Transverse colon (tissue), 4 donors: ENCODE data around the gene LRRC36. TPM values are rescaled to one million over a fixed set of nuclear protein-coding genes. Genes with fewer than 3 reads are reported as not detected.

Experiments used
- DNase-seq: peaks from one replicate; pipeline ENCODE4 v3.0.0-alpha.2; 2019
- H3K27ac ChIP-seq, 4 donors: fragments of 200-600 bp; sonication (generic); 2 replicates each; pipeline ENCODE4 v1.5.1; 2016 to 2018; ENCODE audit warnings: inconsistent platforms in 4 of 4
- H3K27me3 ChIP-seq: fragments of 200-600 bp; sonication (generic); 2 replicates; pipeline ENCODE4 v1.5.1; 2017; ENCODE audit warnings: inconsistent platforms
- H3K36me3 ChIP-seq, 4 donors: fragments of 200-600 bp; sonication (generic); 2 replicates each; pipeline ENCODE4 v1.5.1; 2017 to 2019; ENCODE audit warnings: inconsistent platforms in 4 of 4
- H3K4me1 ChIP-seq, 4 donors: fragments of 200-600 bp; sonication (generic); 2 replicates each; pipeline ENCODE4 v1.5.1; 2017 to 2020; ENCODE audit warnings: inconsistent platforms in 4 of 4
- H3K4me3 ChIP-seq, 4 donors: fragments of 200-600 bp; sonication (generic); 1 replicate in 1 of 4; 2 replicates in 3 of 4; pipeline versions ENCODE4 v1.5.1 to v1.6.1; 2017 to 2019; ENCODE audit warnings: inconsistent platforms in 4 of 4
- H3K9me3 ChIP-seq, 2 donors: fragments of 200-600 bp; sonication (generic); 2 replicates each; pipeline ENCODE4 v1.5.1; 2017 to 2019; ENCODE audit warnings: inconsistent platforms in 2 of 2
- CTCF ChIP-seq, 5 experiments: fragments of 200-600 bp in 3 of 5; fragments of 450-650 bp in 2 of 5; sonication (generic) in 3 of 5; IDR thresholded peaks; 1 replicate in 2 of 5; 2 replicates in 3 of 5; pipeline ENCODE4 v1.5.1; 2016 to 2017; ENCODE audit warnings: antibody characterized with exemption in 5 of 5, inconsistent platforms in 3 of 5, mild to moderate bottlenecking in 2 of 5, moderate library complexity in 1 of 5
- EP300 ChIP-seq: sonication (generic); formaldehyde crosslinking; IDR thresholded peaks from one replicate; pipeline ENCODE4 v1.6.1; 2017; ENCODE audit warnings: antibody characterized with exemption, low read depth
- POLR2A ChIP-seq: fragments of 450-650 bp; IDR thresholded peaks from one replicate; pipeline ENCODE4 v1.6.1; 2016; ENCODE audit warnings: antibody characterized with exemption, mild to moderate bottlenecking, moderate library complexity
- POLR2AphosphoS5 ChIP-seq, 3 donors: sonication (generic); formaldehyde crosslinking; IDR thresholded peaks; one replicate each; pipeline ENCODE4 v1.6.1; 2016; ENCODE audit warnings: antibody characterized with exemption in 3 of 3
- WGBS, 2 donors: methylation state at CpG; one replicate each; pipeline ENCODE4 v1.1.5; 2018; ENCODE audit warnings: low coverage in 1 of 2; 5-methylcytosine and 5-hydroxymethylcytosine counted together
- in situ Hi-C, 4 donors: fragments of 200-750 bp; cut with MboI; loops; one replicate each; pipeline versions ENCODE4 v1.15.0 to v1.15.1; 2017; ENCODE audit warnings: low sequenced_read_pairs in 3 of 4, low pct_ligation_motif_present in 1 of 4, low pct_unique_long_range_greater_than_20kb in 1 of 4
- intact Hi-C: fragments of 100-400 bp; cut with DNase I; formaldehyde crosslinking; loops from one replicate; pipeline ENCODE4 v1.15.1; 2023; ENCODE audit warnings: low total_unique reads
- total RNA-seq, 4 donors: library from RNA; depleted of rRNA; stranded (reverse); fragments of >200 nt; gene quantifications; one replicate each; pipeline ENCODE4 v1.1.0, GENCODE V29; 2016

LRRC36 gene
- total RNA-seq, 4 donors from 2014 or later, result 0.79 TPM; not detected in 3

- TF ChIP-seq EP300 (no peak), CTCF (IDR thresholded peaks at IDR 0.05) (no peak), POLR2AphosphoS5 (IDR thresholded peaks at IDR 0.05) (no peak), POLR2A (no peak)
- DNase-seq, result no peak
- H3K4me3 ChIP-seq, result no peak overlapping the region
- no peaks in the 10 kb centered on the region for H3K27me3 ChIP-seq
- intact Hi-C loops (loop anchor here (5.0 kb wide), 1 partner anchor 113 kb away; no protein-coding TSS in a partner anchor), in situ Hi-C loops (loop anchor here in 2 of 4 donors (25.0 kb wide), 2 partner anchors 108 to 433 kb away; partner anchors contain the start of genes CES3 (in 1 of the 2) and PLEKHG4 (in 1 of the 2))
- no peaks in the 10 kb centered on the region for H3K36me3 ChIP-seq
- peak overlapping the region; percentile 11 to 85 (median 76) for H3K27ac ChIP-seq
- no peaks in the 10 kb centered on the region for H3K9me3 ChIP-seq
- WGBS, 2 donors, result 65% methylated on average over 11 of the region's 13 CpGs; no CpG with 5 or more reads in 1 of the 2 donors
- H3K4me1 ChIP-seq, result peaks cover 37 to 74% (median 52%) of the 10 kb centered on the region in 4 donors
These were observed 69.0 kb downstream of the LRRC36 start for GRCh38 chr16:67395458-67396158.

- H3K4me1 ChIP-seq, result peaks cover 37 to 67% (median 49%) of the 10 kb centered on the region in 4 donors
- intact Hi-C loops (loop anchor here (5.0 kb wide), 1 partner anchor 114 kb away; no protein-coding TSS in a partner anchor), in situ Hi-C loops (loop anchor here in 2 of 4 donors (25.0 kb wide), 2 partner anchors 109 to 434 kb away; partner anchors contain the start of genes CES3 (in 1 of the 2) and PLEKHG4 (in 1 of the 2))
- no peaks in the 10 kb centered on the region for H3K36me3 ChIP-seq
- H3K4me3 ChIP-seq, result no peak overlapping the region
- TF ChIP-seq POLR2AphosphoS5 (IDR thresholded peaks at IDR 0.05), result peak; percentile 49 to 64 (median 49)
- TF ChIP-seq CTCF (IDR thresholded peaks at IDR 0.05), result no peak
- peak; percentile 87 for TF ChIP-seq EP300
- TF ChIP-seq POLR2A, result peak; percentile 55
- peak; percentile 92 for DNase-seq
- no peaks in the 10 kb centered on the region for H3K27me3 ChIP-seq
- H3K27ac ChIP-seq, result peak overlapping the region; percentile 52 to 85 (median 76)
- H3K9me3 ChIP-seq, result no peaks in the 10 kb centered on the region
- WGBS, 2 donors, result 23% methylated on average over 25 of the region's 31 CpGs; no CpG with 5 or more reads in 1 of the 2 donors
These were observed 69.8 kb downstream of the LRRC36 start for GRCh38 chr16:67396159-67397035.

- TF ChIP-seq CTCF (IDR thresholded peaks at IDR 0.05) (no peak), EP300 (no peak), POLR2AphosphoS5 (IDR thresholded peaks at IDR 0.05) (no peak), POLR2A (no peak)
- Histone ChIP-seq H3K4me3 (no peak overlapping the region), H3K36me3 (no peaks in the 10 kb centered on the region), H3K4me1 (peaks cover 31 to 60% (median 44%) of the 10 kb centered on the region in 4 donors), H3K27ac (peak overlapping the region; percentile 52 to 85 (median 76)), H3K27me3 (no peaks in the 10 kb centered on the region), H3K9me3 (no peaks in the 10 kb centered on the region)
- in situ Hi-C loops, result loop anchor here in 2 of 4 donors (25.0 kb wide), 2 partner anchors 110 to 435 kb away; partner anchors contain the start of genes CES3 (in 1 of the 2) and PLEKHG4 (in 1 of the 2)
- DNase-seq, result no peak
- 60 to 77% methylated on average over 1 to 10 of the region's 15 CpGs for WGBS, 2 donors
- intact Hi-C loops, result loop anchor here (5.0 kb wide), 1 partner anchor 115 kb away; no protein-coding TSS in a partner anchor
These were observed 70.6 kb downstream of the LRRC36 start for GRCh38 chr16:67397036-67397801.
